HG03066 (cell line): ENCODE data around the gene PRICKLE2.

Source experiments
- ATAC-seq: cut with Tn5 transposase; IDR thresholded peaks from one replicate; pipeline ENCODE4 v1.9.1; 2021; ENCODE audit warnings: low read depth; ENCODE audit not compliant: unreplicated experiment

The PRICKLE2 gene

GRCh38 chr3:64163019-64163754, 62.1 kb downstream of the PRICKLE2 start:
- ATAC-seq = no peak

DNA sequence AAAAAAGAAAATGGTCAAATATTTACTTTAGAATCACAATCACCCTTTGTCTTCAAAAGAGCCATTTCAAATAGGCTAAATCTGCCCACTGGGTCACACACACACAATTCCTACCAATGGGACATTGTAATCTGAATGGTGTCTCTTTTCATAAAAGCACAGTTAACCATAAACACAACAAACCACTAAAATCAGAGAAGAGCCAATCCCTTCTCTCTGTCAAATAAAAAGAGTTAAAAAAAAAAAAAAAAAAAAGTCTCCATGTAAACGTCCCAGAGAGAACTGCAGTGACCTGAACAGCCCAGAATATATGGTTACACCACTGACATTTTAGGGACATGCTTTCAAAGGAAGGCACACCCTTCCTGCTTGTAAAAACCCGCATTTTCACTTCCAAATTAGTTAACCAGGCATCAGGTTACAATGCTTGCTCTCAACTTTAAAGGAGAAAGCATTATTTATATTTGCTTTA, 63.7 kb downstream of the PRICKLE2 start:
- no peak for ATAC-seq

DNA sequence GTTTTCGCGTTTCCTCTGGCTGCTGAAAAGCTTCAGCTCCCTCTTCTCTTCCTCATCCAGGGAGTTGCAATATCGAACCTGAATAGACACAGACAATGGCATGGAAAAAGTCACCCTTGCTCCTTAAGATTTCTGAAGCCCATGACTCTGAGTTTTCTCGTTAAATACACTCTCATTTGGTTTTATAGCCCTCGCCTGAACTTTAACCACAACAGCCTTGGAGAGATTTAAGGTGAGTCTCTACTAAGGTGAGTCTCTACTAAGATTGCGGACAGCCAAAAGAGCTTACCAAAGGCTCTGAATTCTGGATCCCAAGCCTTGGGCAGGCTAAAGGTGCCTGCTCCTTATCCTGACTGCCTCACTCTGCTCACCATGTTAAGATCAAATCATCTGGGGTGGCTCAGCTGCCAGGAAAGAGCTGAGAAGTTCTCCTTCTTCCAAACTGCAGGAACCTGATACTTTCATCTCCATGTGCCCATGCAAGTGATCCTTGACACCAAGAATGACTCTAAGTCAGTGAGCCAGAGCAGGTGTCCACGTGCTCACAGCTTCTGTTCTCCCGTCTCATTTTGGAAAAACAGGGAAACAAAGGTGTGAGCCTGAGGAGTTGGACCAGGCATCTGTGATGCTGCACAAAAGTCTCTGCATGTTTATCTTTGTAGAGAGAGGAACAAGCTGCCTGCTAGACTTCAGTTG, 65.1 kb downstream of the PRICKLE2 start:
- ATAC-seq = no peak

DNA sequence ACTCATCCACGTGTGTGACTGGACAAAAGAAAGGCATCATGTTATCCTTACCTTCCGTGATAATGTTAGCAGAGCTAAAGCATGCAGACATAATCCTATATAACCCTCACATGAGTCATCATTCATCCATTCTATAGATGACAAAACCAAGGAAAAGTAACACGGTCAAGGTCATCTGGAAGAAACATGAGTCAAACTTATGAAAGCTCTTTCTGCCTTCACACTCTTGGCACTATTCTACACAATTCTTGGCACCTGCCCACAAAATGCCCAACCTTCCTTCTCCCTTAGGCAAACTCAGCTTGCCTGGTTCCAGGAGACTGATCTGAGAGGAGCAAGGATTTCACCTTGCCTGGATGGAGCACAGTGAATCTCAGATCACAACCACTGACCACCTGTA, 66.9 kb downstream of the PRICKLE2 start:
- no peak for ATAC-seq

DNA sequence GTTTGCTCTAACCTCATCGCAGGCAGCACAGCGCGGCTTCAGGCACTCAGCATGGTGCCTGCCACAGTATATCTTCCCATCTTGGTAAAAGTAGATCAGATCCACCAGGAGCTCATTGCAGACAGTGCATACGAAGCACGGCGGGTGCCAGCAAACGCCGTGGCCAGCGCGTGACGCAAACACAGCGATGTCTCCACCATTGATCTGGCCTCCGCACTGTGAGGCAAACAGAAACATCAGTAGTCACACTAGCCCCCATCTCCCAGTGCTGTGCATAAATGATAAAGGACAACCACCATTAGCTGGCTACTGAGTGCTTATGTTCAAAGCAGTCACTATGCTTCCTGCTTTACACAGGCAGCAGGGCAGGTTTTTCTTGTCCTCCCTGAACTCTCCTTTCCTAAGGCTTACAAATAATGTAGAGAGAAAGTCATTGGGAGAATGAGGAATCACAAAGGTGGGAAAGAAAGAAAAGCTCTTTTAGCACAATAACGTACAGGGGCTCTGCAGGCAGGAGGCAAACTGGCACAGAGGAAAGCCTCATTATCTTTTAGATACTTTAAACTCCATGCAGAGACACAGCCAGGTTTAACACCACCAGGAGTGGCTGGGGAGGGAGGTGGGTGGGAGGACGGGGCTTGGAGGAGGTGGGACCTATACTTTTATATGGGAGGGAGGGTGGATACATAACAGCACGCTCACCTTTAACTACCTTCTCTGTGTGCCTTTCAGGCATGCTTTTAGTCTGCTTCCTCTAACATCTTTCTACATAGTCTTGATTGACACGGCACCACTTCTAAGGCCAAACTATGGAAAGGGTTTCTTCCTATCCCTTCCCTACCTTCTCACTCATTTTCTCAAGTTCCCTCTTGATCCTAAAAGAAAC, 67.9 kb downstream of the PRICKLE2 start:
- ATAC-seq = no peak

- ATAC-seq = no peak
These were observed 69.9 kb downstream of the PRICKLE2 start for GRCh38 chr3:64155328-64155727.

- no peak for ATAC-seq
These were observed 72.4 kb downstream of the PRICKLE2 start for GRCh38 chr3:64152676-64153466.

DNA sequence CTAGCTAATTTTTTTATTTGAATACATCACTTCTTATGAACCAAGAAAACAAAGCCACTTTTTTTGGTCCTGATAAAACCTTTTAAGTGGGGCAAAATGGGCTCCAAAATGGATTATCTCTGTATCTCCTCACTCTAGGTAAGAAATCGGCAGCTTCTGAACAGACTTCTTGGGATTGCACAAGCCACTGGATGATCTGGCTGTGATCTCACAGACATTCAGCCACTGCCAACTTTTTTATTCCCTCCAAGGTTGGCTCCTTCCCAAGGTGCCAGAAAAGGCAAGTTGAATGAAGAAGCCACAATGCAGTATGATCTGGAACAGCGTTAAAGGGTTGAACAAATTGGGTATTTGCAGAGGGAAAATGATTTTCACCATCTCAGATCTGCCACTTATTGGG, 73.2 kb downstream of the PRICKLE2 start:
- ATAC-seq = no peak

- no peak for ATAC-seq
These were observed 73.9 kb downstream of the PRICKLE2 start for GRCh38 chr3:64151342-64151871.

DNA sequence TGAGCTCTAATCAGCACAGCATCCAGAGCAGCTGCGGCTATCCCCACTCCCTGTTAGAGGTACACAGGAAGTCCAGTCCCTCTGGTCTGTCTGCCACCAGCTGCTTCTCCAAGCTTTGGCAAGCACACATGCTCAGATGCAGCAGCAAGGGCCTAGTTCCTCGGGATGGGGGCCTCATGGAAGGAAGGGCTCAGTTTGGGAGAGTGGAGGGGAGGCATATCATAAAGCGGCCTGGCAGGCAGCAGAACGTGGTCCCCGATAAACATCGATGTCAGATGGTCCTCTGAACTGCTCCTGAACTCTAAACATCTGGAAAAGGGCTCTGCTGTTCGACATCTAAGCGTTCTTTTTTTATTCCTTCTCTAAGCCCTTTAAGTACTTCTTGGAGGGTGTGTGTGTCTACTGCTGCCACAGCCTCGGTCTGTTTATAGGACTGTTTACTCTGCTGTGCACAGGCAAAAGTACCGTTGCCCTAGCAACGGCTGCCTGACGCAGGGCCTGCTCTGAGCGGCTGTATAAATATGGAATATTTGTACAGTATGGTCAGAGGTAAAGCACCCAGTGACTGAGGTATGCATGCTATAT, 74.6 kb downstream of the PRICKLE2 start:
- ATAC-seq = no peak

DNA sequence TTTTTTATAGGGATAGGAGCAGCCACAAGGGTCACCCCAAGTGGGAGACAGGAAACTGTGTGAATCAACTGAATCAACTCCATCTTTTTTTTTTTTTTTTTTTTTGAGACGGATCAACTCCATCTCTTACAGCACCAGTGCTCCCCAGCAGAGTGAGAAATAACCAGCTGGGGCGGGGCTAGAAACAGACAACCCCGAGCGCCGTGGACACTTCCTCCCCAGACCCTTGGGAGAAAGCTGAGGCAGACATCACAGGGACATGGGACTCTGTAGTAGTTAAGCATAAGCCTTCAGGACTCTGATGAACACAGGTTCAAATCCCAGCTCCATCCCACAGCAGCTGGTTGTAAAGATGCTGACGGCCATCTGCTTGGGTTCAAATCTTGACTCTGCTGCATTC, 75.4 kb downstream of the PRICKLE2 start:
- ATAC-seq = no peak

DNA sequence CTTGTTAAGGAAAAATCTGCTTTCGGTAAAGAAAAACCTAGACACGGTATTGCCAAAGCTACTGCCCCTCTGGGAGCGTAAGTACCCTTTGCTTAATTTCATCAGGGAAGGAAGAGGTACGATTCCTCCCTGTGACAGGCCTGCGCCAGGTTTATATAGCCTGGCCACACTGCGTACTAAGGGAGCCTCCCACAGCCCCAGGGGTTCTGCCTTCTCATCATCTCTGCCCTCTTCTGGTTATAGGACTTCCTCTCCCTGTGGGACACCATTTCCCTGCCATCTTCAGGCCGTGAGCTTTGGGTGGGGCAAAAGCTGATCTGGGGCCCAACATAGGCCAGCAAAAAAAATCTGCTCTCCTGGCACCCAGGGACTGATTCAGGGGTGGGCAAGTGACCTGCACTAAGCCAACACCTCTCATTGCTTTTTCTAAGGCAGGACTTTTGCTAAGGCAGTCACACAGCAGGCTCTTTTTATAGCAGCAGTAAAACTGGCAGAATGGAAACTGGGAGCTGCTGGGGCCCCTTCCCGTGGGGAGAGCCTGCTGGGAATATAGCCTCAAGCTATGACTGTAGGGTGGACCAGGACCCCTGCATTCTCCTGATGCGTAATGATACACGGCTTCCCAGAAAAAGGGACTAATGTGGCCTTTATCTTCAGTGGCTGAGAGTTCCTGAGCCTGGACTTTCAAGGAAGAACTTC, 76.2 kb downstream of the PRICKLE2 start:
- no peak for ATAC-seq

- no peak for ATAC-seq
These were observed 78.1 kb downstream of the PRICKLE2 start for GRCh38 chr3:64147211-64147610.

GRCh38 chr3:64145438-64145837, 79.8 kb downstream of the PRICKLE2 start:
- ATAC-seq = no peak

- no peak for ATAC-seq
These were observed 80.9 kb downstream of the PRICKLE2 start for GRCh38 chr3:64144241-64144900.

GRCh38 chr3:64143409-64144130, 81.7 kb downstream of the PRICKLE2 start:
- no peak for ATAC-seq

DNA sequence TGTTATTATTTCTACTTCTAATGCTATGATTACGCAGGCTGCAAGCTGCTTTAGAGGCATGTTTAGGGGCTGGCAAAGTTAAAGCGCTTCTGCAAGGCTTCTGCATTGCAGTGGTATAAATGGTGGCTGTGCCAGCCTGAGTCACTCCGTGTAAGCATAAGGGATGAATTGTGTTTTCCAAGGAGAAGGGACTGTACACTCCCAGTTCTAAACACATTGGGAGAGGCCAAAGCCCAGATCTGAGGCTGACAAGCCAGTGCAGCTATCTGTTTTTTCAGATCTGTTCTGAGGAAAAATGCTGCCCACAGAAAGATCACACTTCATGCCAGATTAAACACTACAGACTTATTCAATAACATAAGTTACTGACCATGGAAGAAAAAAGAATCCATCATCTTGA, 83.8 kb downstream of the PRICKLE2 start:
- ATAC-seq = no peak

- no peak for ATAC-seq
These were observed 84.6 kb downstream of the PRICKLE2 start for GRCh38 chr3:64140651-64141050.
